ENCODE data around the gene SULF2. TPM values are rescaled to one million over a fixed set of nuclear protein-coding genes. Genes with fewer than 3 reads are reported as not detected.

SULF2 gene
- total and polyA plus RNA-seq, 9 of the 15 experiments (the other 6 are each of a cell fraction or from before 2014, with no cell fraction given) = 0.33 TPM; not detected in 8

- no TSS peak for BruUV-seq (replicated peaks)
- no peak overlapping the region for H3K4me2 ChIP-seq (ENCODE audit: insufficient read depth, low read length)
- no peak for FAIRE-seq
- 0 out of 2 replicates have a peak, but pooled peaks cover 4% of the 10 kb centered on the region for H4K20me1 ChIP-seq (replicated peaks; ENCODE audit: control insufficient read depth, insufficient read depth, low read length)
- no peaks in the 10 kb centered on the region for H3K4me1 ChIP-seq (replicated peaks in 1 of 2; ENCODE audit: control insufficient read depth in 2 of 2, insufficient read depth in 2 of 2, low read length in 2 of 2)
- no peak overlapping the region for H3K9ac ChIP-seq (ENCODE audit: insufficient read depth in 1 of 2, low read depth in 2 of 2, low read length in 2 of 2)
- POLR2A ChIA-PET = interaction anchor here (0.6 kb wide), 1 partner anchor 100 kb away, joined by 3 read pairs; no protein-coding TSS in a partner anchor
- no peaks in the 10 kb centered on the region for H3K9me3 ChIP-seq (replicated peaks; ENCODE audit: control insufficient read depth, insufficient read depth, low read depth, low read length)
- H3K79me2 ChIP-seq (ENCODE audit: control insufficient read depth, insufficient read depth, low read length) = no peaks in the 10 kb centered on the region
- CTCF ChIA-PET (ENCODE audit: low intra/inter-chr PET ratio) = no interaction called here
- H3K36me3 ChIP-seq (ENCODE audit: control insufficient read depth, insufficient read depth, low read length) = no peaks in the 10 kb centered on the region
- DNase-seq (ENCODE audit: extremely low read depth in 1 of 4, low spot score in 3 of 4) = no peak
- in situ Hi-C loops (cut with MboI) (no loop called here), intact Hi-C loops (cut with micrococcal nuclease) (no loop called here)
- no peak overlapping the region for H3K27ac ChIP-seq (ENCODE audit: extremely low read depth, low read depth, low read length)
- H3K9me1 ChIP-seq (ENCODE audit: control insufficient read depth, insufficient read depth, low read length) = no peaks in the 10 kb centered on the region
- TF ChIP-seq GABPB2 (CRISPR knock-in tag; conservative IDR thresholded peaks at IDR 0.05) (no peak), HCFC1 (IDR thresholded peaks at IDR 0.05; ENCODE audit: low read depth, low read length) (no peak), RREB1 (CRISPR knock-in tag; IDR thresholded peaks at IDR 0.05) (no peak), ZNF146 (CRISPR knock-in tag; IDR thresholded peaks at IDR 0.05; ENCODE audit: unreplicated experiment) (no peak), ZBTB11 (CRISPR knock-in tag; IDR thresholded peaks at IDR 0.05) (peak in 1 of 3 experiments; percentile 48; a peak in 2 of 6 replicates)
- WGBS (ENCODE audit: insufficient coverage, low coverage, missing lambda C conversion rate) = under 1% methylated on average over 15 of the region's 17 CpGs
- H2AFZ ChIP-seq (ENCODE audit: low read depth, low read length) = no peak overlapping the region
- H3K27me3 ChIP-seq (ENCODE audit: control insufficient read depth in 2 of 2, insufficient read depth in 2 of 2, low read length in 2 of 2) = peaks cover 1 to 7% of the 10 kb centered on the region in 2 experiments; a peak in 3 of 5 replicates
- no peak overlapping the region for H3K4me3 ChIP-seq
- ATAC-seq = no peak
Measured at GRCh38 chr20:47795214-47795907, 10.1 kb upstream of the SULF2 start.
